ENCODE measurements around the gene SLC1A1.

GRCh38 chr9:4540425-4540824, 50.2 kb downstream of the SLC1A1 start:
- TF ChIP-seq CTCF (conservative IDR thresholded peaks at IDR 0.05; ENCODE audit: low read length) = no peak
- TF ChIP-seq EZH2phosphoT487 (IDR thresholded peaks at IDR 0.05; ENCODE audit: borderline replicate concordance, low read depth, low read length) = no peak
